Upper lobe of left lung (tissue), 6 donors: ENCODE measurements around the gene NKG7. TPM values are rescaled to one million over a fixed set of nuclear protein-coding genes. Genes with fewer than 3 reads are reported as not detected.

Experiments used
- ATAC-seq, 2 donors: fragments of 200-7000 bp; cut with Tn5 transposase; one replicate each; pipeline ENCODE4 v1.9.1; 2022; ENCODE audit warnings: mild to moderate bottlenecking in 2 of 2, moderate library complexity in 2 of 2; ENCODE audit not compliant: low FRiP score in 2 of 2
- DNase-seq, 2 donors: peaks; one replicate each; pipeline ENCODE4 v3.0.0-alpha.2; 2019 to 2020
- H3K27ac ChIP-seq, 4 donors: fragments of 200-600 bp; sonication (generic); one replicate each; pipeline ENCODE4 v1.5.1; 2016 to 2019
- H3K27me3 ChIP-seq, 4 donors: fragments of 200-600 bp; sonication (generic); one replicate each; pipeline ENCODE4 v1.5.1; 2017 to 2019
- H3K36me3 ChIP-seq, 4 donors: fragments of 200-600 bp; sonication (generic); one replicate each; pipeline ENCODE4 v1.5.1; 2016 to 2019
- H3K4me1 ChIP-seq, 4 donors: fragments of 200-600 bp; sonication (generic); one replicate each; pipeline ENCODE4 v1.5.1; 2018 to 2019
- H3K4me3 ChIP-seq, 4 donors: fragments of 200-600 bp; sonication (generic); one replicate each; pipeline ENCODE4 v1.5.1; 2017 to 2019; ENCODE audit warnings: mild to moderate bottlenecking in 2 of 4, moderate library complexity in 1 of 4
- H3K9me3 ChIP-seq, 4 donors: fragments of 200-600 bp; sonication (generic); one replicate each; pipeline ENCODE4 v1.5.1; 2018 to 2019
- CTCF ChIP-seq, 6 experiments: fragments of 450-650 bp in 4 of 6; fragments of 200-600 bp in 2 of 6; sonication (generic) in 2 of 6; IDR thresholded peaks; one replicate each; pipeline ENCODE4 v1.5.1; 2016 to 2019; ENCODE audit warnings: antibody characterized with exemption in 6 of 6
- EP300 ChIP-seq, 4 donors: sonication (generic); formaldehyde crosslinking; IDR thresholded peaks; one replicate each; pipeline ENCODE4 v1.5.1; 2017; ENCODE audit warnings: antibody characterized with exemption in 4 of 4, control low read depth in 2 of 4
- POLR2A ChIP-seq, 4 donors: fragments of 450-650 bp; IDR thresholded peaks; one replicate each; pipeline ENCODE4 v1.5.1; 2016 to 2017; ENCODE audit warnings: antibody characterized with exemption in 4 of 4, mild to moderate bottlenecking in 2 of 4
- POLR2AphosphoS5 ChIP-seq, 2 donors: sonication (generic); formaldehyde crosslinking; IDR thresholded peaks; one replicate each; pipeline ENCODE4 v1.5.1; 2017; ENCODE audit warnings: antibody characterized with exemption in 2 of 2
- WGBS, 2 donors: methylation state at CpG; one replicate each; pipeline ENCODE4 v1.1.5; 2017 to 2018; 5-methylcytosine and 5-hydroxymethylcytosine counted together
- total RNA-seq, 6 donors: library from RNA; depleted of rRNA in 4 of 6; stranded (reverse); fragments of >200 nt in 4 of 6; gene quantifications; one replicate each; pipeline versions ENCODE4 v1.1.0 to v1.2.1, GENCODE V29; 2016 to 2021
- donor health status: DM: no; HTN: no; CAD: no; lungs with moderate emphysema.
- donor health status: DM: no; HTN: yes; CAD: no; lungs with severe emphysema.

The NKG7 gene
- total RNA-seq, 6 donors from 2014 or later = 3.4 to 25.8 (median 9.7) TPM

- DNase-seq = peak in 1 of 2 donors; percentile 68
- TF ChIP-seq CTCF (IDR thresholded peaks at IDR 0.05) (no peak), POLR2AphosphoS5 (IDR thresholded peaks at IDR 0.05) (no peak)
- ATAC-seq = no peak
- no peak overlapping the region for H3K4me3 ChIP-seq
- H3K27me3 ChIP-seq = no peaks in the 10 kb centered on the region
- peak overlapping the region in 1 of 4 donors; percentile 54 for H3K27ac ChIP-seq
- H3K36me3 ChIP-seq = peaks cover 4 to 14% (median 10%) of the 10 kb centered on the region in 4 donors
- no peaks in the 10 kb centered on the region for H3K9me3 ChIP-seq
- H3K4me1 ChIP-seq = peaks cover 9 to 25% (median 20%) of the 10 kb centered on the region in 4 donors
- WGBS, 2 donors = 90 to 91% methylated on average over 10 to 18 of the region's 18 CpGs
Observed at GRCh38 chr19:51341066-51341465, 31.4 kb downstream of the NKG7 start.

- DNase-seq (peak; percentile 99 to 100), ATAC-seq (peak; percentile 97)
- H3K27me3 ChIP-seq = no peaks in the 10 kb centered on the region
- H3K27ac ChIP-seq = peak overlapping the region; percentile 61 to 77 (median 70)
- WGBS, 2 donors = 0 to 1% methylated on average over 17 to 18 of the region's 107 CpGs
- TF ChIP-seq EP300 (IDR thresholded peaks at IDR 0.05) (no peak), POLR2AphosphoS5 (IDR thresholded peaks at IDR 0.05) (peak in 1 of 2 donors; percentile 83), POLR2A (IDR thresholded peaks at IDR 0.05) (peak in 2 of 4 donors; percentile 60 to 65), CTCF (IDR thresholded peaks at IDR 0.05) (peak in 5 of 6 experiments; percentile 36 to 95 (median 87))
- H3K4me3 ChIP-seq = peak overlapping the region; percentile 56 to 77 (median 70)
- H3K4me1 ChIP-seq = peaks cover 9 to 25% (median 20%) of the 10 kb centered on the region in 4 donors
- H3K9me3 ChIP-seq = no peaks in the 10 kb centered on the region
- peaks cover 3 to 8% (median 5%) of the 10 kb centered on the region in 4 donors for H3K36me3 ChIP-seq
Observed at GRCh38 chr19:51339687-51340656, 32.5 kb downstream of the NKG7 start.

- ATAC-seq (no peak), DNase-seq (no peak)
- 1% methylated on average over 10 of the region's 10 CpGs for WGBS, 2 donors
- TF ChIP-seq POLR2A (IDR thresholded peaks at IDR 0.05) = no peak
- TF ChIP-seq POLR2AphosphoS5 (IDR thresholded peaks at IDR 0.05) = no peak
- no peak for TF ChIP-seq EP300 (IDR thresholded peaks at IDR 0.05)
- Histone ChIP-seq H3K27me3 (no peaks in the 10 kb centered on the region), H3K9me3 (no peaks in the 10 kb centered on the region), H3K4me1 (peaks cover 9 to 25% (median 20%) of the 10 kb centered on the region in 4 donors), H3K36me3 (peaks cover 0 to 2% (median 0%) of the 10 kb centered on the region in 4 donors), H3K27ac (peak overlapping the region; percentile 61 to 76 (median 64)), H3K4me3 (peak overlapping the region; percentile 56 to 77 (median 70))
Observed at GRCh38 chr19:51339313-51339686, 33.2 kb downstream of the NKG7 start.

GRCh38 chr19:51338563-51339312 is 33.7 kb downstream of the NKG7 start:
- Histone ChIP-seq H3K27ac (peak overlapping the region; percentile 61 to 76 (median 64)), H3K9me3 (no peaks in the 10 kb centered on the region), H3K4me3 (peak overlapping the region; percentile 56 to 77 (median 70)), H3K4me1 (peaks cover 9 to 25% (median 20%) of the 10 kb centered on the region in 4 donors), H3K36me3 (no peaks in the 10 kb centered on the region), H3K27me3 (no peaks in the 10 kb centered on the region)
- DNase-seq (peak; percentile 86 to 95), ATAC-seq (peak; percentile 76 to 85)
- 3 to 4% methylated on average over 37 to 43 of the region's 43 CpGs for WGBS, 2 donors
- TF ChIP-seq POLR2A (IDR thresholded peaks at IDR 0.05) (no peak), CTCF (IDR thresholded peaks at IDR 0.05) (peak; percentile 83 to 90 (median 87))
